WTC11 (cell line): ENCODE results near the gene GSX1.

Experiments
- CREB1 ChIP-seq: sonication (generic); formaldehyde crosslinking; IDR thresholded peaks from 2 replicates; pipeline ENCODE4 v1.8.0; 2023; ENCODE audit warnings: mild to moderate bottlenecking, missing genetic modification reagents
- CTCF ChIP-seq: fragments of 200-600 bp; IDR thresholded peaks from 2 replicates; pipeline ENCODE4 v1.8.0; 2022; ENCODE audit warnings: antibody characterized with exemption
- ESRRA ChIP-seq: sonication (generic); formaldehyde crosslinking; IDR thresholded peaks from 2 replicates; pipeline ENCODE4 v1.8.1; 2022; ENCODE audit warnings: mild to moderate bottlenecking, missing genetic modification reagents, borderline replicate concordance
- IRF2 ChIP-seq: sonication (generic); formaldehyde crosslinking; IDR thresholded peaks from 2 replicates; pipeline ENCODE4 v1.8.0; 2022; ENCODE audit warnings: low read depth, missing genetic modification reagents, borderline replicate concordance
- JUN ChIP-seq: sonication (generic); formaldehyde crosslinking; IDR thresholded peaks from 2 replicates; pipeline ENCODE4 v1.8.0; 2023; ENCODE audit warnings: mild to moderate bottlenecking, missing genetic modification reagents
- NR2C2 ChIP-seq: sonication (generic); formaldehyde crosslinking; IDR thresholded peaks from 2 replicates; pipeline ENCODE4 v1.8.0; 2022; ENCODE audit warnings: mild to moderate bottlenecking, missing genetic modification reagents
- TP53 ChIP-seq: sonication (generic); formaldehyde crosslinking; IDR thresholded peaks from 2 replicates; pipeline ENCODE4 v1.8.1; 2023; ENCODE audit warnings: mild to moderate bottlenecking, missing genetic modification reagents
- USF2 ChIP-seq: sonication (generic); formaldehyde crosslinking; IDR thresholded peaks from 2 replicates; pipeline ENCODE4 v1.8.1; 2023; ENCODE audit warnings: mild to moderate bottlenecking, missing genetic modification reagents, moderate library complexity
- ZNF512 ChIP-seq: sonication (generic); formaldehyde crosslinking; IDR thresholded peaks from 2 replicates; pipeline ENCODE4 v1.8.1; 2022; ENCODE audit warnings: missing genetic modification reagents, borderline replicate concordance

- TF ChIP-seq CTCF (no peak), ESRRA (no peak), CREB1 (CRISPR knock-in tag) (no peak), USF2 (CRISPR knock-in tag) (no peak), IRF2 (CRISPR knock-in tag) (no peak), JUN (CRISPR knock-in tag) (no peak), TP53 (no peak), NR2C2 (no peak), ZNF512 (CRISPR knock-in tag) (no peak)
These were observed 29.3 kb downstream of the GSX1 start for GRCh38 chr13:27821566-27821965.
